K562 (cell line): ENCODE data around the gene TUBA4B. TPM values are rescaled to one million over a fixed set of nuclear protein-coding genes. Genes with fewer than 3 reads are reported as not detected.

ENCODE experiments used
- C11orf30 ChIP-seq: fragments of 450-650 bp; IDR thresholded peaks from 2 replicates; pipeline ENCODE4 v1.6.1; 2016; ENCODE audit warnings: low read depth, mild to moderate bottlenecking
- DIDO1 ChIP-seq: fragments of 450-650 bp; IDR thresholded peaks from 2 replicates; pipeline ENCODE4 v1.6.1; 2016; ENCODE audit warnings: low read depth, missing biosample characterization, missing genetic modification characterization
- EGR1 ChIP-seq: fragments of 450-650 bp; conservative IDR thresholded peaks from 2 replicates; pipeline ENCODE4 v1.6.1; 2017; ENCODE audit warnings: mild to moderate bottlenecking
- KDM2B ChIP-seq: fragments of 250-450 bp; sonication (Bioruptor Pico); IDR thresholded peaks from 2 replicates; pipeline ENCODE4 v1.8.0; 2021; ENCODE audit warnings: mild to moderate bottlenecking, moderate library complexity
- MTA3 ChIP-seq: fragments of 450-650 bp; formaldehyde crosslinking; IDR thresholded peaks from 2 replicates; pipeline ENCODE4 v1.6.1; 2017; ENCODE audit warnings: mild to moderate bottlenecking, borderline replicate concordance
- POLR2AphosphoS2 ChIP-seq: IDR thresholded peaks from 2 replicates; pipeline ENCODE4 v1.6.1; 2012; ENCODE audit warnings: low read length, improper control_type of control experiment
- POLR3G ChIP-seq: IDR thresholded peaks from 2 replicates; pipeline ENCODE4 v1.6.1; 2011; ENCODE audit not compliant: insufficient read length, insufficient replicate concordance; ENCODE audit errors: extremely low read depth
- POU5F1 ChIP-seq: fragments of 150-350 bp; IDR thresholded peaks from 2 replicates; pipeline ENCODE4 v1.6.1; 2014; ENCODE audit warnings: borderline replicate concordance, low read length, low read depth, mild to moderate bottlenecking; ENCODE audit not compliant: partially characterized antibody
- RBM15 ChIP-seq: fragments of 200-400 bp; formaldehyde crosslinking; IDR thresholded peaks from 2 replicates; pipeline ENCODE4 v1.6.1; 2018; ENCODE audit warnings: mild to moderate bottlenecking, low read length, moderate library complexity; ENCODE audit not compliant: insufficient read depth
- YY1 ChIP-seq, 3 experiments: IDR thresholded peaks; 2 replicates each; pipeline ENCODE4 v1.6.1; 2011; ENCODE audit warnings: low read length in 2 of 3, mild to moderate bottlenecking in 2 of 3, moderate library complexity in 2 of 3, borderline replicate concordance in 1 of 3, control low read depth in 1 of 3, low read depth in 1 of 3; ENCODE audit not compliant: insufficient read depth in 3 of 3, insufficient replicate concordance in 2 of 3, control insufficient read depth in 1 of 3, insufficient read length in 1 of 3; ENCODE audit errors: extremely low read depth in 1 of 3
- ZBTB1 ChIP-seq: sonication (generic); formaldehyde crosslinking; IDR thresholded peaks from 2 replicates; pipeline ENCODE4 v1.8.1; 2023; ENCODE audit warnings: missing genetic modification reagents, low read depth, mild to moderate bottlenecking, borderline replicate concordance
- ZC3H8 ChIP-seq: fragments of 450-650 bp; IDR thresholded peaks from 2 replicates; pipeline ENCODE4 v1.6.1; 2017
- ZFX ChIP-seq: sonication (generic); formaldehyde crosslinking; IDR thresholded peaks from 2 replicates; pipeline ENCODE4 v1.8.0; 2022; ENCODE audit warnings: mild to moderate bottlenecking, missing genetic modification reagents, moderate library complexity
- ZKSCAN3 ChIP-seq: fragments of 250-450 bp; sonication (Bioruptor Pico); IDR thresholded peaks from 2 replicates; pipeline ENCODE4 v1.4.0; 2020
- ZNF124 ChIP-seq: sonication (generic); formaldehyde crosslinking; IDR thresholded peaks from 2 replicates; pipeline ENCODE4 v1.8.1; 2022; ENCODE audit warnings: missing genetic modification reagents
- ZNF717 ChIP-seq: fragments of 250-450 bp; sonication (Bioruptor Pico); IDR thresholded peaks from 2 replicates; pipeline ENCODE4 v1.5.0; 2021
- ZNF77 ChIP-seq: fragments of 250-450 bp; sonication (Bioruptor Pico); IDR thresholded peaks from 2 replicates; pipeline ENCODE4 v1.5.0; 2020
- ZNF79 ChIP-seq: fragments of 250-450 bp; sonication (Bioruptor Pico); IDR thresholded peaks from 2 replicates; pipeline ENCODE4 v1.4.0; 2020; ENCODE audit warnings: low read depth, mild to moderate bottlenecking, moderate library complexity
- polyA plus RNA-seq, 8 experiments: library from polyadenylated mRNA; depleted of rRNA in 4 of 8; stranded (reverse) in 5 of 8; unstranded in 3 of 8; fragments of >200 nt; fragmentation: Nextera tagmentation in 2 of 8; fragmentation: Illumina TruSeq in 1 of 8; extraction: Ambion mirVana in 2 of 8; extraction: Trizol in 1 of 8; gene quantifications; 2 replicates each; pipeline versions ENCODE4 v1.2.1 to v1.2.3, GENCODE V29; 2011 to 2014; ENCODE audit warnings: inconsistent platforms in 1 of 8, missing spikeins in 1 of 8
- total RNA-seq, 7 experiments: library from RNA; depleted of rRNA in 6 of 7; stranded (reverse); fragments of >200 nt in 6 of 7; fragmentation: Illumina TruSeq in 2 of 7; extraction: Trizol in 2 of 7; gene quantifications; 2 replicates each; pipeline versions ENCODE4 v1.2.1 to v1.2.3, GENCODE V29; 2011 to 2021; ENCODE audit warnings: low replicate concordance in 1 of 7
- TF ChIP-seq, protein P1 (sequence below): fragments of 450-650 bp; IDR thresholded peaks from 2 replicates; pipeline ENCODE4 v1.6.1; 2016; ENCODE audit warnings: mild to moderate bottlenecking
- TF ChIP-seq, protein P2 (sequence below): fragments of 450-650 bp; IDR thresholded peaks from 2 replicates; pipeline ENCODE4 v1.6.1; 2014; ENCODE audit warnings: low read depth, mild to moderate bottlenecking, moderate library complexity, borderline replicate concordance
- TF ChIP-seq, protein P3 (sequence below): sonication (generic); formaldehyde crosslinking; IDR thresholded peaks from 2 replicates; pipeline ENCODE4 v1.8.0; 2022; ENCODE audit warnings: missing genetic modification reagents, mild to moderate bottlenecking, borderline replicate concordance

Gene TUBA4B
- total and polyA plus RNA-seq, 9 of the 15 experiments (the other 6 are each of a cell fraction or from before 2014, with no cell fraction given) = 0.04 TPM; not detected in 8

DNA sequence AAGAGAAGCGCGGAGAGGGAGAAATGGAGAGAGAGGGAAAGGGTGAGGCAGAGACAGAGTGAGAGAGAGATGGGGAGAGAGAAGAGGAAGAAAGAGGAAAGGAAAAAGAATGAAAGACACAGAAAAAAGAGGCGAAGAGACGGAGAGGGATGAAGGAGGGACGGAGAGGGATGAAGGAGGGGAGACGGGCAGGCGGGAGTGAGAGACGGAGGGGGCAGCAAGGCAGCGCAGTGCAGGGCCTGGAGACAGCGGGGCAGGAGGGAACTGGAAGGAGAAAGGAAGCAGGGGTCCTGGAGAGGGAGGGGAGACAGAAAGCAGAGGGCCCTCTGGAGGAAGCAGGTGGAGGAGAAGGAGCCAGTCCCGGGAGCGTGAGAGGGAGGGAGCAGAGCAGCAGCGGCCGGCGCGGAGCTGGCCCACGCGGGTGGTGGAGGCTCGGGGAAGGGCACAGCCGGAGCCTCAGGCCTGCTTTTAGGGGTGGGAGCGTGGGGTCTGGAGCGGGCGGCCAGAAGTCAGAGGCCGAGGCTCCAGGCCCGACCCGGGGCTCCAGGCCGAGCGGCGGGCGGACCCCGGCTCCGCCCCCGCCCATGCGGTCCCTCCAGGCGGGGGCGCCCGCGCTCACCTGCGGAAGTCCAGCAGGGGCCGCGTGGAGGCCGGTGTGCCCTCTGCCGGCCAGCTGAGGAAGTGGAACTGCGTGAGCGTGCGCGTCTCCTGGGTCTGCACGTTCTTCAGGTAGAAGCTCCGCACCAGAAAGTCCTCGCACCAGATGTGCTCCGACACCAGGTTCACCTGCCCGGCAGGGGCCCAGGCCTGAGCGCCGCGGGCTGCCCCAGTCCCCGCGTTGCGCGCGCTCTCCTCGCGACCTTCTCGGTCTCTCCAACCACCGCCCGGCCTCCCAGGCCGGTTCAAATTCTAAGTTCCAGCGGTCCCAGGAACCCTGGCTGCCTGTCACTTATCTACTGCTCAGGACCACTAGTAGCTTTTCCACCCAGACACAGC is 41.6 kb downstream of the TUBA4B start (continued):
- TF ChIP-seq, protein P1, sequence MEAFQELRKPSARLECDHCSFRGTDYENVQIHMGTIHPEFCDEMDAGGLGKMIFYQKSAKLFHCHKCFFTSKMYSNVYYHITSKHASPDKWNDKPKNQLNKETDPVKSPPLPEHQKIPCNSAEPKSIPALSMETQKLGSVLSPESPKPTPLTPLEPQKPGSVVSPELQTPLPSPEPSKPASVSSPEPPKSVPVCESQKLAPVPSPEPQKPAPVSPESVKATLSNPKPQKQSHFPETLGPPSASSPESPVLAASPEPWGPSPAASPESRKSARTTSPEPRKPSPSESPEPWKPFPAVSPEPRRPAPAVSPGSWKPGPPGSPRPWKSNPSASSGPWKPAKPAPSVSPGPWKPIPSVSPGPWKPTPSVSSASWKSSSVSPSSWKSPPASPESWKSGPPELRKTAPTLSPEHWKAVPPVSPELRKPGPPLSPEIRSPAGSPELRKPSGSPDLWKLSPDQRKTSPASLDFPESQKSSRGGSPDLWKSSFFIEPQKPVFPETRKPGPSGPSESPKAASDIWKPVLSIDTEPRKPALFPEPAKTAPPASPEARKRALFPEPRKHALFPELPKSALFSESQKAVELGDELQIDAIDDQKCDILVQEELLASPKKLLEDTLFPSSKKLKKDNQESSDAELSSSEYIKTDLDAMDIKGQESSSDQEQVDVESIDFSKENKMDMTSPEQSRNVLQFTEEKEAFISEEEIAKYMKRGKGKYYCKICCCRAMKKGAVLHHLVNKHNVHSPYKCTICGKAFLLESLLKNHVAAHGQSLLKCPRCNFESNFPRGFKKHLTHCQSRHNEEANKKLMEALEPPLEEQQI = no peak
- TF ChIP-seq ZNF77 (CRISPR knock-in tag) = no peak
- TF ChIP-seq POLR2AphosphoS2 = no peak
- TF ChIP-seq, protein P2, sequence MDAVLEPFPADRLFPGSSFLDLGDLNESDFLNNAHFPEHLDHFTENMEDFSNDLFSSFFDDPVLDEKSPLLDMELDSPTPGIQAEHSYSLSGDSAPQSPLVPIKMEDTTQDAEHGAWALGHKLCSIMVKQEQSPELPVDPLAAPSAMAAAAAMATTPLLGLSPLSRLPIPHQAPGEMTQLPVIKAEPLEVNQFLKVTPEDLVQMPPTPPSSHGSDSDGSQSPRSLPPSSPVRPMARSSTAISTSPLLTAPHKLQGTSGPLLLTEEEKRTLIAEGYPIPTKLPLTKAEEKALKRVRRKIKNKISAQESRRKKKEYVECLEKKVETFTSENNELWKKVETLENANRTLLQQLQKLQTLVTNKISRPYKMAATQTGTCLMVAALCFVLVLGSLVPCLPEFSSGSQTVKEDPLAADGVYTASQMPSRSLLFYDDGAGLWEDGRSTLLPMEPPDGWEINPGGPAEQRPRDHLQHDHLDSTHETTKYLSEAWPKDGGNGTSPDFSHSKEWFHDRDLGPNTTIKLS = no peak; the same call in 1 of the 2 replicates
- TF ChIP-seq ZKSCAN3 (CRISPR knock-in tag) = no peak
- TF ChIP-seq ZNF79 = no peak
- TF ChIP-seq ZNF124 (CRISPR knock-in tag) = no peak
- 0 out of 2 replicates have a peak, but pooled peaks have one; percentile 75 for TF ChIP-seq MTA3
- no peak for TF ChIP-seq KDM2B (CRISPR knock-in tag)
- peak in 2 of 3 experiments; percentile 27 to 29 for TF ChIP-seq YY1 (IDR thresholded peaks at IDR 0.05; ENCODE audit: borderline replicate concordance in 1 of 3, control insufficient read depth in 1 of 3, extremely low read depth in 1 of 3, insufficient read depth in 3 of 3, insufficient read length in 1 of 3, insufficient replicate concordance in 2 of 3, low read depth in 1 of 3, low read length in 2 of 3)
- 0 out of 2 replicates have a peak, but pooled peaks have one; percentile 10 for TF ChIP-seq C11orf30
- TF ChIP-seq EGR1 = peak; percentile 72
- no peak for TF ChIP-seq ZBTB1 (CRISPR knock-in tag)
- TF ChIP-seq ZFX (CRISPR knock-in tag) = peak; percentile 96
- TF ChIP-seq ZC3H8 = no peak
- no peak for TF ChIP-seq DIDO1 (tag)
- no peak for TF ChIP-seq RBM15
- no peak for TF ChIP-seq POLR3G
- TF ChIP-seq ZNF717 (CRISPR knock-in tag) = no peak
- TF ChIP-seq, protein P3, sequence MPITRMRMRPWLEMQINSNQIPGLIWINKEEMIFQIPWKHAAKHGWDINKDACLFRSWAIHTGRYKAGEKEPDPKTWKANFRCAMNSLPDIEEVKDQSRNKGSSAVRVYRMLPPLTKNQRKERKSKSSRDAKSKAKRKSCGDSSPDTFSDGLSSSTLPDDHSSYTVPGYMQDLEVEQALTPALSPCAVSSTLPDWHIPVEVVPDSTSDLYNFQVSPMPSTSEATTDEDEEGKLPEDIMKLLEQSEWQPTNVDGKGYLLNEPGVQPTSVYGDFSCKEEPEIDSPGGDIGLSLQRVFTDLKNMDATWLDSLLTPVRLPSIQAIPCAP = no peak
- TF ChIP-seq POU5F1 = no peak
